RWPE2 (cell line): Measurements from ENCODE around the gene EXD3.
A peak's percentile ranks its signal among the peaks of the same experiment; 100 is the strongest.

Experiments used
- ATAC-seq: fragments of 200-7000 bp; cut with Tn5 transposase; 3 replicates; pipeline ENCODE4 v1.9.1; 2021; ENCODE audit warnings: low read depth
- DNase-seq: peaks from one replicate; pipeline ENCODE4 v3.0.0-alpha.2; 2020; ENCODE audit warnings: low spot score
- H3K27ac ChIP-seq: fragments of 450-650 bp; 2 replicates; pipeline ENCODE4 v1.5.1; 2017; ENCODE audit warnings: mild to moderate bottlenecking; ENCODE audit not compliant: poor library complexity, severe bottlenecking
- H3K27me3 ChIP-seq: fragments of 250-450 bp; sonication (Bioruptor Pico); 2 replicates; pipeline ENCODE4 v1.5.1; 2021; ENCODE audit warnings: mild to moderate bottlenecking, moderate library complexity; ENCODE audit not compliant: insufficient read depth, poor library complexity, severe bottlenecking
- H3K36me3 ChIP-seq: fragments of 250-450 bp; sonication (Bioruptor Pico); 2 replicates; pipeline ENCODE4 v1.5.1; 2020; ENCODE audit warnings: low read depth, mild to moderate bottlenecking, moderate library complexity
- H3K4me1 ChIP-seq: fragments of 250-450 bp; sonication (Bioruptor Pico); 2 replicates; pipeline ENCODE4 v1.5.1; 2021; ENCODE audit warnings: mild to moderate bottlenecking, moderate library complexity; ENCODE audit not compliant: insufficient read depth, poor library complexity, severe bottlenecking
- H3K4me3 ChIP-seq: fragments of 250-450 bp; sonication (Bioruptor Pico); 2 replicates; pipeline ENCODE4 v1.5.1; 2021; ENCODE audit warnings: mild to moderate bottlenecking, moderate library complexity; ENCODE audit not compliant: severe bottlenecking
- H3K9me3 ChIP-seq: fragments of 250-450 bp; sonication (Bioruptor Pico); 2 replicates; pipeline ENCODE4 v1.5.1; 2021; ENCODE audit warnings: mild to moderate bottlenecking, moderate library complexity; ENCODE audit not compliant: severe bottlenecking
- TF ChIP-seq, protein P1 (sequence below): fragments of 450-650 bp; IDR thresholded peaks from one replicate; pipeline ENCODE4 v1.5.1; 2017; ENCODE audit warnings: mild to moderate bottlenecking, moderate library complexity; ENCODE audit not compliant: poor library complexity, severe bottlenecking

Gene EXD3

DNA sequence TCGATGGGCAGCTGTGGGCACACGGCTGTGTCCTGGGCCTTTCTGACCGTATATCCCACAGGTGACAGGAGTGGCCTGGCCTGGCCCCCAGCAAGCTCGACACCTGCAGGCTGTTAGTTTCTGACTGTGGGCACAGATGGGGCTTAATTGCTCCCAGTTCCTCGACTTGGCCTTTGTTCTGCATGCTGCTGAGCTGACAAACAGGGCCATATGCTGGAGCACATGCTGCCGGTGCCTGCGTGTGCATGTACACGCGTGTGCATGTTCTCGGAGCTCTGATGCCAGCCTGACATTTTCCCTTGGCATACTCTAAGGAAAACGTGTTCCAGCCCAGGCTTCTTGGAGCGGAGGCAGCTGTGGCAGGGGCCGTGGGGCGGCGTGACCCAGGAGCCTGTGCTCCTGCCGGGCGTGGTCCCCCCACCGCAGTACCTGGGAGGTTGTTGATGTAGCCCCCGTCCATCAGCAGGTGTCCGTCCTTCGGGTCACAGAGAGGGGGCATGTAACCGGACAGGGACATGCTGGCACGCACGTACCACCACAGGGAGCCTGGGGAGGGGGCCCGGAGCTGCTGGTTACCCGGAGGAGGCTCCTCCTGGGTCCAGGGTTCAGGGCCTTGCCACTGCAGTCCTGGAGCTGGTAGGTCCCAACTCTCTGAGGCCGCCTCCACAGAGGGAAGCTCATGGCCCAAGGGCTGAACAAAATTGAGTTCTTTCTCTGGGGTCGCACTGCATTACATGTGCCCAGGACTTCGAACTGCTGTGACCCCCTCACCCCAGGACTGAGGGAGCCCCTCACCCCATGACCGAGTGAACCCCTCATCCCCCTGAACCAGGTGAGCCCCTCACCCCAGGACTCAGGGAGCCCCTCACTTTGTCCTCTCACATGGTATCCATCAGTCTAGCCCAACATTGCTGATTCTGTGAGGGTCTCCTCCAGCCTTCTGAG lies 40.3 kb upstream of the EXD3 start:
- no peak overlapping the region for H3K27ac ChIP-seq
- no peaks in the 10 kb centered on the region for H3K9me3 ChIP-seq
- H3K36me3 ChIP-seq: no peaks in the 10 kb centered on the region
- TF ChIP-seq, protein P1, sequence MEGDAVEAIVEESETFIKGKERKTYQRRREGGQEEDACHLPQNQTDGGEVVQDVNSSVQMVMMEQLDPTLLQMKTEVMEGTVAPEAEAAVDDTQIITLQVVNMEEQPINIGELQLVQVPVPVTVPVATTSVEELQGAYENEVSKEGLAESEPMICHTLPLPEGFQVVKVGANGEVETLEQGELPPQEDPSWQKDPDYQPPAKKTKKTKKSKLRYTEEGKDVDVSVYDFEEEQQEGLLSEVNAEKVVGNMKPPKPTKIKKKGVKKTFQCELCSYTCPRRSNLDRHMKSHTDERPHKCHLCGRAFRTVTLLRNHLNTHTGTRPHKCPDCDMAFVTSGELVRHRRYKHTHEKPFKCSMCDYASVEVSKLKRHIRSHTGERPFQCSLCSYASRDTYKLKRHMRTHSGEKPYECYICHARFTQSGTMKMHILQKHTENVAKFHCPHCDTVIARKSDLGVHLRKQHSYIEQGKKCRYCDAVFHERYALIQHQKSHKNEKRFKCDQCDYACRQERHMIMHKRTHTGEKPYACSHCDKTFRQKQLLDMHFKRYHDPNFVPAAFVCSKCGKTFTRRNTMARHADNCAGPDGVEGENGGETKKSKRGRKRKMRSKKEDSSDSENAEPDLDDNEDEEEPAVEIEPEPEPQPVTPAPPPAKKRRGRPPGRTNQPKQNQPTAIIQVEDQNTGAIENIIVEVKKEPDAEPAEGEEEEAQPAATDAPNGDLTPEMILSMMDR: no peak
- DNase-seq (peak; percentile 67), ATAC-seq (no peak)
- H3K4me3 ChIP-seq: no peak overlapping the region
- no peaks in the 10 kb centered on the region for H3K27me3 ChIP-seq
- H3K4me1 ChIP-seq: no peaks in the 10 kb centered on the region

DNA sequence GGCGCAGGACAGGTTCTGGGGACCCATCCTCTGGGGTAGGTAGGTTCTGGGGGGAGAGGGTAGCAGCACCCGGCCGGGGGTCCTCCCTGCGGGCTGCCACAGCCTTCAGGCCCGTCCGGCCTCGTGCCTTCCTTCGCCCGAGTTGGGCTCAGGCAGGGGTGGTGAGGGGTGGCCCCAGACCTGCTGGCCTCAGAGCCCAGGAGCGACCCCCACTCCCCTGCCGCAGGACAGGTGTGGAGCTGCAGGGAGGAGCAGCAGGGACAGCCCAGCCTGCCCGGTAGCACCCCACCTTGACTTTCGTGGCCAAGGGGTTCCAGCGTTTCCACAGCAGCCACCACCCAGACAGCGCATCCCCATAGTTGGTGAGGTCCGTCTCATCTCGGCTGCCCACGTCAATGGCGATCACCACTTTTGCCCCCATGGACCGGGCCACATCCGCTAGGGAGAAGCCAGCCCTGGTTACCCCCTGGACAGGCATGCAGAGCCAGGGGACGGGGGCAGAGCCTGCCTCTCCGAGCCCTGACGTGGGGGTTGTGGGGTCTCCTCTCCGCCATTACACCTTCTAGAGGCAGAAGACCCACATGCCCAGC lies 39.5 kb upstream of the EXD3 start:
- Histone ChIP-seq H3K27ac (no peak overlapping the region), H3K4me1 (no peaks in the 10 kb centered on the region), H3K9me3 (no peaks in the 10 kb centered on the region), H3K36me3 (peaks cover 4% of the 10 kb centered on the region; the same call in 1 of the 2 replicates), H3K27me3 (no peaks in the 10 kb centered on the region), H3K4me3 (no peak overlapping the region)
- no peak for ATAC-seq
- DNase-seq: no peak
- TF ChIP-seq, protein P1: no peak

DNA sequence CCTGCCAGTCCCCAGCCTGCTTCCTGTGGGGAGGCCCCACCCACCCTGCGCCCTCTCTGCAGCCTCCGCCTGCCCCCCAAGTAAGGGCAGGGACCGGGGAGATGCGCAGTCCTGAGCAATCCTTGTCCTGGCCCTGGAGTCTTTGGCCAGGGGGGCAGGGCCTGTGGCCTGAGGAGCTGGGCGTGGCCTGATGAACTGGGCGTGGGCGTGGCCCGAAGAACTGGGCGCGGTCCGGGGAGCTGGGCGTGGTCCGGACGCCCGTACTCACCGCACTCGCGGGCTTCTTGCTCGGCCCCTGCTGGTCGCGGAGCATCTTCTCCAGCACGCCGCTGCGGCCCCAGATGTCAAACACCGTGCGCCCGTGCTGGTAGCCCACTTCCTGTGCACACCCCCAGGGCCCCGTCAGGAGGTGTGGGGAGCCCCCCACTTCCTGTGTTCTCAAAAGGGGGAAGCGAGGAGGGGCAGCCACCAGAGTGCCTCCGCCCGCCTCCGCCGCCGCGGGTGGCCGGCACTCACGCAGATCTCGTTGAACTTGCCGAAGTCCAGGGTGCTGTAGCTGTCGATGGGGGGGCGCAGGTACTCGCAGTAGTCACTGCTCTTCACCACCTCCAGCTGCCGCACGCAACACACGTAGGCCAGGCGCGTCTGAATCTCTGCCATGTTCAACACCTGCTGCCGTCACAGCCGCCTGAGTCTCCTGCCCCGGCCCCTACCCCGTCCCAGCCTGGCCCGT lies 38.9 kb upstream of the EXD3 start:
- H3K4me3 ChIP-seq: no peak overlapping the region
- no peaks in the 10 kb centered on the region for H3K27me3 ChIP-seq
- TF ChIP-seq, protein P1: no peak
- no peak overlapping the region for H3K27ac ChIP-seq
- ATAC-seq: no peak
- H3K9me3 ChIP-seq: no peaks in the 10 kb centered on the region
- no peaks in the 10 kb centered on the region for H3K4me1 ChIP-seq
- DNase-seq: peak; percentile 67
- H3K36me3 ChIP-seq: peaks cover 9% of the 10 kb centered on the region; the same call in 1 of the 2 replicates

DNA sequence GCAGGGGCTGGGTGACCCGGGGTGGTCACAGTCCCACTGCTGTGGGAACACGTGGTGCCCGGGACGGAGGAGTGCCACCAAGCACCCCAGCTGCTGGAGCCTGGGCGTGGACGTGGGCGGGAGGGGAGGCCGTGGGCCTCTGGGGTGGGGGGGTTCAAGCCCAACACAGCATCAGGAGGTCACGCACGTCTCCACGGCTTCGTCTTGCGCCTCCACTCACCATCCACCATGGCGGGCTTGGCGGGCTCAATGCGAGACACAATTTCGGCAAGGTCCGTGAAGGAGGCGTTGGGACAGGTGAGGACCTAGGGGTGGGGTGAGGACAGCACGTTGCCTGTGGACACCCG lies 38.3 kb upstream of the EXD3 start:
- TF ChIP-seq, protein P1: no peak
- Histone ChIP-seq H3K36me3 (peaks cover 9% of the 10 kb centered on the region; the same call in 1 of the 2 replicates), H3K27ac (no peak overlapping the region), H3K4me3 (no peak overlapping the region), H3K4me1 (no peaks in the 10 kb centered on the region), H3K27me3 (no peaks in the 10 kb centered on the region), H3K9me3 (no peaks in the 10 kb centered on the region)
- ATAC-seq (no peak), DNase-seq (peak; percentile 44)
